NCI-H2227 treated with DMSO at 0.1 percent for 48 hours (cell line): Measurements from ENCODE around the gene MUC4.
"Not testable (repeated sequence)": the region's sequence is repeated elsewhere in the genome, so short reads cannot be mapped to it uniquely, and the experiment has no call there.

Experiments used
- DNase-seq: peaks from one replicate; lab custom pipeline; 2025; lab: John Stamatoyannopoulos, UW

Gene MUC4

GRCh38 chr3:195715134-195715533 lies 96.6 kb downstream of the MUC4 start:
- DNase-seq = no peak

GRCh38 chr3:195714380-195715011 lies 97.2 kb downstream of the MUC4 start:
- no peak for DNase-seq

DNA sequence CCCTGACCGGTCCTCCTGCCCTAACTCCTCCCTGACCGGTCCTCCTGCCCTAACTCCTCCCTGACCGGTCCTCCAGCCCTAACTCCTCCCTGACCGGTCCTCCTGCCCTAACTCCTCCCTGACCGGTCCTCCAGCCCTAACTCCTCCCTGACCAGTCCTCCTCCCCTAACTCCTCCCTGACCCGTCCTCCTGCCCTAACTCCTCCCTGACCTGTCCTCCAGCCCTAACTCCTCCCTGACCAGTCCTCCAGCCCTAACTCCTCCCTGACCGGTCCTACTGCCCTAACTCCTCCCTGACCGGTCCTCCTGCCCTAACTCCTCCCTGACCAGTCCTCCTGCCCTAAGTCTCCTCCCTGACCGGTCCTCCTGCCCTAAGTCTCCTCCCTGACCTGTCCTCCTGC lies 98.6 kb downstream of the MUC4 start:
- DNase-seq = not testable (repeated sequence)

DNA sequence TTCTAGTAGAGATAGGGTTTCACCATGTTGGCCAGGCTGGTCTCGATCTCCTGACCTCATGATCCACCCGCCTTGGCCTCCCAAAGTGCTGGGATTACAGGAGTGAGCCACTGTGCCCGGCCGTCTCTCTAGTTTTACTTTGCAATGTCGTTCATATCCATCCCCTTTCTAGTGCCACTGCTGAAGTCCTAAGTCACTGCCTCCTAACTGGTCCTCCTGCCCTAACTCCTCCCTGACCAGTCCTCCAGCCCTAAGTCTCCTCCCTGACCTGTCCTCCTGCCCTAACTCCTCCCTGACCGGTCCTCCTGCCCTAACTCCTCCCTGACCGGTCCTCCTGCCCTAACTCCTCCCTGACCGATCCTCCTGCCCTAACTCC lies 99.2 kb downstream of the MUC4 start:
- not testable (repeated sequence) for DNase-seq

DNA sequence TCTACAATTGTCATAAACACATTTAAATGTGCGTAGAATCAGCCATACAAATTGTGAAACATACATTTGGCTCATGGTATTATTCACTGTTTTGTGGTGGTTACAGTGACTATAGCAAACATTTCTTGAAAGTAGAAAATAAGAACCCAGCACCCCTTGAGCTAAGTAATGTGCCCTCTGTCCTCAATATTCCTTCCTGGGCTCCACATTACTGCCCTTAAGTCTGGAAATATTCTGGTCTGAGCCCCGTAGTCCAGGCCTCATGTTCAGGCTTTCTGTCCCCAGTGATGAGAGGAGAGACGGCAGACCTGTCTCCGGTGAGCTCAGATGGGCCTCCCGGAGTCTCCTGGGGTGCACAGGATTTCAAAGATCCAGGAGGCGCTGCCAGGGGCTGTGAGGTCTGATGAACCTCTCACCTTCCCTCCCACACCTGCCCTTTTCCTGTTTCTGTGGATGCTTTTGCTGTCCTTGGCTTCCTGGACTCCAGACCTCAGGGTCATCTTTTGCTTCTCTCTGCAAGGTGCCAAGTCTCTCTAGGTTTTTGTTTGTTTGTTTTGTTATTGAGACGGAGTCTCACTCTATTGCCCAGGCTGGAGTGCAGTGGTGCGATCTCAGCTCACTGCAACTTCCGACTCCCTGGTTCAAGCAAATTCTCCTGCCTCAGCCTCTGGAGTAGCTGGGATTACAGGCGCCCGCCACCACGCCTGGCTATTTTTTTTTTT lies 99.8 kb downstream of the MUC4 start:
- no peak for DNase-seq

GRCh38 chr3:195711091-195711812 lies 100.5 kb downstream of the MUC4 start:
- not testable (repeated sequence) for DNase-seq

DNA sequence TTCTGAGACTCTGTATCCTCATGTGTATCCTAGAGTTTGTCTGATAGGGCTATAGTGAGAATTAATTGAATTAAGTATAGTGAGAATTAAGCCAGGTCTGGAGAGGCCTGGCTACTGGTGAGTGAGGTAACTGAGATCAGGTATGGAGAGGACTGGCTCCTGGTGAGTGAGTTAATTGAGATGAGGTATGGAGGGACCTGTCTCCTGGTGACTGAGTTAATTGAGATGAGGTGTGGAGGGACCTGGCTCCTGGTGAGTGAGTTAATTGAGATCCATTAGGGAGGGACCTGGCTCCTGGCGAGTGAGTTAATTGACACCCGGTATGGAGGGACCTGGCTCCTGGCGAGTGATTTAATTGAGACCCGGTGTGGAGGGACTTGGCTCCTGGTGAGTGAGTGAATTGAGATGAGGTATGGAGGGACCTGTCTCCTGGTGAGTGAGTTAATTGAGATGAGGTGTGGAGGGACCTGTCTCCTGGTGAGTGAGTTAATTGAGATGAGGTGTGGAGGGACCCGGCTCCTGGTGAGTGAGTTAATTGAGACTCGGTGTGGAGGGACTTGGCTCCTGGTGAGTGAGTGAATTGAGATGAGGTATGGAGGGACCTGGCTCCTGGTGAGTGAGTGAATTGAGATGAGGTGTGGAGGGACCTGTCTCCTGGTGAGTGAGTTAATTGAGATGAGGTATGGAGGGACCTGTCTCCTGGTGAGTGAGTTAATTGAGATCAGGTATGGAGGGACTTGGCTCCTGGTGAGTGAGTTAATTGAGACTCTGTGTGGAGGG lies 101.4 kb downstream of the MUC4 start:
- not testable (repeated sequence) for DNase-seq

DNA sequence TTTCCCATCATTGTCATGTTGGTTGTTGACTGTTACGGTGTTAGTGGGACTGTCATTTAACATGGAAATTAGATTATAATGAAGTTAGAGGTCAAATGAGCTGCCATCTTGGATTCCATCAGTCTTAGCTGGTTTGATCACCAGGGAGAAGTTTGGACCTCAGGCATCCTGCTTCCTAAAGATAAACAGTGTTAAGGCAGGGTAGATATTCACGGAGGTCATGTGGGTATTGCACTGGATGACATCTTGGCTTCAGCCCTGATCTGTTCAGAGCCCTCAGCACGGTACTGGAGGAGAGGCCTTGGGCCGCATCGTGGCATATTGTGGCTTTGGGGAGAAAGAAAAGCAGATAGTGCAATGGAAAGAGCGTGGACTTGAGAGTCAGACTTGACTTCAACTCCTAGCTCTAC lies 102.0 kb downstream of the MUC4 start:
- no peak for DNase-seq

- DNase-seq = no peak
These were observed 102.9 kb downstream of the MUC4 start for GRCh38 chr3:195708626-195709481.

DNA sequence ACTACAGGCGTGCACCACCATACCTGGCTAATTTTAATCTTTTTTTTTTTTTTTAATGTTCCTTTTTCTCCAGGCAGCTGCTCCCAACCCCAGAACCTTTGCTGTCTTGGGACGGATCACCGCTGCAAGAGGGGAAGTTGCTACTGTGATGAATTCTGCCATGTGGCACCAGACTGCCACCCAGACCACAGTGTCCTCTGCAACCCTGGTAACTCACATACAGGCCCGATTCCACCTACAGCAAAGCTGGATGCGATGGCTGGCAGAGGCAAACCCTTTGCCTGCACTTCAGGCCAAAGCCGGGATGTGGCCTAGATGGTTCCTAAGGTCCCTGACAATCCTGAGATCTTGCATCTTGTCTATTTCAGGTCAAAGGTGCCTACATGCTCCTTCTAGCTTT lies 103.7 kb downstream of the MUC4 start:
- DNase-seq = no peak

- DNase-seq = no peak
These were observed 106.4 kb downstream of the MUC4 start for GRCh38 chr3:195705081-195705991.

- DNase-seq = no peak
These were observed 107.2 kb downstream of the MUC4 start for GRCh38 chr3:195704433-195704999.

GRCh38 chr3:195703776-195704175 lies 108.0 kb downstream of the MUC4 start:
- no peak for DNase-seq

DNA sequence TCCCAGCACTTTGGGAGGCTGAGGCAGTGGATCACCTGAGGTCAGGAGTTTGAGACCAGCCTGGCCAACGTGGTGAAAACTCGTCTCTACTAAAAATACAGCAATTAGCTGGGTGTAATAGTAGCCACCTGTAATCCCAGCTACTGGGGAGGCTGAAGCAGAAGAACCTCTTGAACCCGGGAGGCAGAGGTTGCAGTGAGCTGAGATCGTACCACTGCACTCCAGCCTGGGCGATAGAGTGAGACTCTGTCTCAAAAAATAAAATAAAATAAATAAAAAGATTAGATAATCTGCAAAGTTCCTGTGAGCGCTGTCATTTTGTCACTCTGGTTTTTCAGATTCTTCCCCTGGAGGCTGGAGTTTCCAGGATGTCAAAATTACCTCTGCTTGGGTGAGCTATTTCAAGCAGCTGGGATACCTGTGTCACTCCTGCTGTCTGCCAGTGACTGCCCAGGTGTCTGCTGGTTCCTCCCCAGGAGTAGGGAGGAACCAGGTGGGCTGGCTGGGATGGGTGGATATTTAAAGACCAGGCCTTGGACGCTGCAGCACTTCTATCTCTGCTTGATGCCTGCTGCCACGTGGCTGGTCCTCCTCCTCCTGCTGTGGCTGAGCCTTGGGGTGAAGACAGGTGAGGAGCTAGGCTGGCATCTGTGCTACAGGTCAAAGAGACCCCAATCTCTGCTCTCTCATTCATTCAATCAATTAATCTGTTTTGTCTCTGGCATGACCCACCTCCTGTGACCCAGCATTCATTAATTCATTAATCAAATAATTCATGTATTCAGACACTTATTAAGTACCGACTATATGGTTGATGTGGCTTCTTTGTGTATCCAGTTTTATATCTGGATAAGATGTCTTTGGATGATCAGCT lies 110.5 kb downstream of the MUC4 start:
- no peak for DNase-seq

GRCh38 chr3:195700319-195700718 lies 111.4 kb downstream of the MUC4 start:
- DNase-seq = no peak

GRCh38 chr3:195699860-195700259 lies 111.9 kb downstream of the MUC4 start:
- DNase-seq = no peak

DNA sequence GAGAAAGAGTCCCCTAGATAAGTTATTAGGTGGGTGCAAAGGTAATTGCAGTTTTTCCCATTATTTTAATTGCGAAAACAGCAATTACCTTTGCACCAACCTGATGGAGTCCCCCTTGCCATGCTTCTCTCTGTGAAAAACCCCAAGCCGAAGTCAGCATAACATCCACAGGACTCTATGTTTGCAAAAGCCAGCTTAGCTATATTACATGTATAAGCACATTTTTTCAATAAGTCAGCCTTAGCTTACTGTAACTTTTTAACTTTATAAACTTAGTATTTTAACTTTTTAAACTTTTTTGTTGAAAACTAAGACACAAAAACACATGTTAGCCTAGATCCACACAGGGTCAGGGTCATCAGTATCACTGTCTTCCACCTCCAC lies 112.3 kb downstream of the MUC4 start:
- DNase-seq = no peak

GRCh38 chr3:195698647-195699387 lies 112.9 kb downstream of the MUC4 start:
- no peak for DNase-seq

DNA sequence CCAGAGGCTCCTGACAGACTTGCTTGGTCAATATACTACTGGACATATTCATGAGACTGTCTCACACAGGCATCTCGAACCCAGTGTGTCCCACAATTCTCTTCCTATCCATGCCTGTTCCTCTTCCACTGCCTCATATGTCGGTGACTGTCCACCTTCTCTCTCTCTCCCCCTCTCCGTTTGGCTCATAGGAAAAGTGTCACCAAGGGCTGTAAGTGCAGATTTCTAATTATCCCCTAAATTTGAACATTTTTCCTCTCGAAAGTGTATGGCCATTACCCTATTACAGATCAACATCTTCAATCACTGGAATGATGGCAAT lies 113.4 kb downstream of the MUC4 start:
- no peak for DNase-seq
